ENCODE results near the gene DYNLRB2. TPM values are rescaled to one million over a fixed set of nuclear protein-coding genes. Genes with fewer than 3 reads are reported as not detected.

Gene DYNLRB2
- polyA plus RNA-seq, 1 of the 3 experiments (the other 2 are of a cell fraction), result 0.44 TPM

- H3K4me1 ChIP-seq (ENCODE audit: control insufficient read depth in 1 of 2, insufficient read depth in 2 of 2, low read depth in 1 of 2, low read length in 1 of 2), result no peaks in the 10 kb centered on the region
- TF ChIP-seq IRF3 (IDR thresholded peaks at IDR 0.05; ENCODE audit: low read depth, low read length) (no peak), EZH2phosphoT487 (IDR thresholded peaks at IDR 0.05; ENCODE audit: borderline replicate concordance, low read depth) (no peak), MXI1 (IDR thresholded peaks at IDR 0.05; ENCODE audit: low read depth, low read length) (no peak), RCOR1 (IDR thresholded peaks at IDR 0.05; ENCODE audit: low read length) (no peak), CHD2 (IDR thresholded peaks at IDR 0.05; ENCODE audit: low read length, partially characterized antibody) (no peak), FOXM1 (IDR thresholded peaks at IDR 0.05; ENCODE audit: low read depth) (no peak)
- no peak for DNase-seq
- no peak overlapping the region for H3K27ac ChIP-seq (ENCODE audit: low read depth in 2 of 2, low read length in 1 of 2)
- H3K36me3 ChIP-seq (replicated peaks in 1 of 2; ENCODE audit: control insufficient read depth in 1 of 2, insufficient read depth in 2 of 2, low read length in 1 of 2), result no peaks in the 10 kb centered on the region
- H3K9ac ChIP-seq, result no peak overlapping the region
- ChIA-PET CTCF (no interaction called here), POLR2A (no interaction called here)
- no peak overlapping the region for H3K4me3 ChIP-seq (ENCODE audit: low read depth in 2 of 2, low read length in 1 of 2)
- H3K79me2 ChIP-seq (ENCODE audit: insufficient read depth), result no peaks in the 10 kb centered on the region
- H4K20me1 ChIP-seq (ENCODE audit: insufficient read depth), result no peaks in the 10 kb centered on the region
- no peaks in the 10 kb centered on the region for H3F3A ChIP-seq (replicated peaks; ENCODE audit: insufficient read depth)
- WGBS (ENCODE audit: low lambda C conversion rate), result 23% methylated on average over 10 of the region's 10 CpGs
- no peak overlapping the region for H3K4me2 ChIP-seq
- no peak overlapping the region for H2AFZ ChIP-seq (ENCODE audit: low read depth)
- no peaks in the 10 kb centered on the region for H3K27me3 ChIP-seq (ENCODE audit: insufficient read depth)
- H3K9me2 ChIP-seq, result no peaks in the 10 kb centered on the region
- H3K9me3 ChIP-seq, result no peaks in the 10 kb centered on the region
These were observed 39.5 kb downstream of the DYNLRB2 start for GRCh38 chr16:80580109-80580832.

GRCh38 chr16:80583466-80583865, 42.7 kb downstream of the DYNLRB2 start:
- no peak overlapping the region for H3K4me2 ChIP-seq
- CTCF ChIA-PET, result no interaction called here

GRCh38 chr16:80585764-80586163, 45.0 kb downstream of the DYNLRB2 start:
- H3K9ac ChIP-seq, result no peak overlapping the region
- 10% methylated on average over 4 of the region's 4 CpGs for WGBS (ENCODE audit: low lambda C conversion rate)
- CTCF ChIA-PET, result no interaction called here
- no peak for DNase-seq
- H3K9me2 ChIP-seq, result no peaks in the 10 kb centered on the region
- no peaks in the 10 kb centered on the region for H3K79me2 ChIP-seq (ENCODE audit: insufficient read depth)
- H4K20me1 ChIP-seq (ENCODE audit: insufficient read depth), result no peaks in the 10 kb centered on the region
- TF ChIP-seq MEF2A (IDR thresholded peaks at IDR 0.05; ENCODE audit: borderline replicate concordance, low read depth) (no peak), POLR2AphosphoS5 (IDR thresholded peaks at IDR 0.05; ENCODE audit: low read depth, low read length) (no peak), RAD21 (IDR thresholded peaks at IDR 0.05; ENCODE audit: low read length) (no peak), EZH2phosphoT487 (IDR thresholded peaks at IDR 0.05; ENCODE audit: borderline replicate concordance, low read depth) (no peak), MAX (IDR thresholded peaks at IDR 0.05; ENCODE audit: low read depth) (no peak), TEAD4 (IDR thresholded peaks at IDR 0.05; ENCODE audit: borderline replicate concordance, insufficient read depth) (no peak), NRF1 (IDR thresholded peaks at IDR 0.05; ENCODE audit: low read depth, low read length) (no peak), CTCF (IDR thresholded peaks at IDR 0.05) (no peak)
- H3F3A ChIP-seq (replicated peaks; ENCODE audit: insufficient read depth), result no peaks in the 10 kb centered on the region
- no peak overlapping the region for H2AFZ ChIP-seq (ENCODE audit: low read depth)
- POLR2A ChIA-PET, result no interaction called here
- no peaks in the 10 kb centered on the region for H3K36me3 ChIP-seq (replicated peaks in 1 of 2; ENCODE audit: control insufficient read depth in 1 of 2, insufficient read depth in 2 of 2, low read length in 1 of 2)
- no peaks in the 10 kb centered on the region for H3K4me1 ChIP-seq (ENCODE audit: control insufficient read depth in 1 of 2, insufficient read depth in 2 of 2, low read depth in 1 of 2, low read length in 1 of 2)
- no peak overlapping the region for H3K4me3 ChIP-seq (ENCODE audit: low read depth in 2 of 2, low read length in 1 of 2)
- H3K27me3 ChIP-seq (ENCODE audit: insufficient read depth), result no peaks in the 10 kb centered on the region
- H3K9me3 ChIP-seq, result no peaks in the 10 kb centered on the region
- H3K27ac ChIP-seq (ENCODE audit: low read depth in 2 of 2, low read length in 1 of 2), result no peak overlapping the region
- H3K4me2 ChIP-seq, result no peak overlapping the region

More at GRCh38 chr16:80583466-80583865, 42.7 kb downstream of the DYNLRB2 start:
- Histone ChIP-seq H3K36me3 (replicated peaks in 1 of 2; ENCODE audit: control insufficient read depth in 1 of 2, insufficient read depth in 2 of 2, low read length in 1 of 2) (no peaks in the 10 kb centered on the region), H2AFZ (ENCODE audit: low read depth) (no peak overlapping the region), H3K9me3 (no peaks in the 10 kb centered on the region), H3K27me3 (ENCODE audit: insufficient read depth) (no peaks in the 10 kb centered on the region), H3K4me1 (ENCODE audit: control insufficient read depth in 1 of 2, insufficient read depth in 2 of 2, low read depth in 1 of 2, low read length in 1 of 2) (no peaks in the 10 kb centered on the region), H3K9me2 (no peaks in the 10 kb centered on the region), H3K4me3 (ENCODE audit: low read depth in 2 of 2, low read length in 1 of 2) (no peak overlapping the region), H4K20me1 (ENCODE audit: insufficient read depth) (no peaks in the 10 kb centered on the region), H3K27ac (ENCODE audit: low read depth in 2 of 2, low read length in 1 of 2) (no peak overlapping the region), H3K9ac (no peak overlapping the region), H3K79me2 (ENCODE audit: insufficient read depth) (no peaks in the 10 kb centered on the region), H3F3A (replicated peaks; ENCODE audit: insufficient read depth) (no peaks in the 10 kb centered on the region)
- WGBS (ENCODE audit: low lambda C conversion rate), result 29% methylated on average over 3 of the region's 3 CpGs
- no peak for DNase-seq
- no peak for TF ChIP-seq SMC3 (IDR thresholded peaks at IDR 0.05; ENCODE audit: low read depth, low read length)
- no peak for TF ChIP-seq RXRA (IDR thresholded peaks at IDR 0.05; ENCODE audit: borderline replicate concordance, low read depth)
- POLR2A ChIA-PET, result no interaction called here

All from SK-N-SH (cell line).